IMR-90 (cell line): Measurements from ENCODE around the gene SATL1. TPM values are rescaled to one million over a fixed set of nuclear protein-coding genes. Genes with fewer than 3 reads are reported as not detected.

Experiments
- ATAC-seq: fragments of 200-7000 bp; cut with Tn5 transposase; 2 replicates; pipeline ENCODE4 v1.9.1; 2020; ENCODE audit warnings: low read depth, mild to moderate bottlenecking, moderate library complexity
- BruUV-seq: library from RNA; stranded (reverse); fragments of 400-500 nt; replicated peaks from 2 replicates; lab custom pipeline; 2021; lab: Mats Ljungman, UMichigan
- CTCF ChIA-PET: fragments of 300-600 bp; formaldehyde crosslinking; extraction: SDS; loops from one replicate; lab custom pipeline; 2021; ENCODE audit warnings: antibody characterized with exemption; lab: Yijun Ruan, JAX
- POLR2A ChIA-PET: fragments of 300-600 bp; sonication (Branson Sonifier 250); formaldehyde crosslinking; loops from one replicate; lab custom pipeline; 2022; ENCODE audit warnings: antibody characterized with exemption; ENCODE audit not compliant: unreplicated experiment; lab: Charles Lee
- DNase-seq: peaks from one replicate; pipeline ENCODE4 v3.0.0; 2013
- H2AFZ ChIP-seq: replicated peaks from 2 replicates; pipeline ENCODE3; 2013; ENCODE audit warnings: low read length, mild to moderate bottlenecking; ENCODE audit not compliant: poor library complexity
- H2AK5ac ChIP-seq: 2 replicates; pipeline ENCODE4 v1.6.1; 2013; ENCODE audit warnings: low read depth, low read length, inconsistent platforms
- H2AK9ac ChIP-seq: replicated peaks from 2 replicates; pipeline ENCODE3; 2013; ENCODE audit warnings: mild to moderate bottlenecking, low read depth, low read length, moderate library complexity; ENCODE audit not compliant: poor library complexity
- H2BK120ac ChIP-seq: 2 replicates; pipeline ENCODE4 v1.6.1; 2013; ENCODE audit warnings: low read depth, low read length, inconsistent platforms
- H2BK15ac ChIP-seq: 3 replicates; pipeline ENCODE4 v1.6.1; 2013; ENCODE audit warnings: low read depth, low read length, inconsistent platforms
- H2BK20ac ChIP-seq: 2 replicates; pipeline ENCODE4 v1.6.1; 2013; ENCODE audit warnings: low read depth, mild to moderate bottlenecking, inconsistent platforms, low read length, moderate library complexity
- H2BK5ac ChIP-seq: 2 replicates; pipeline ENCODE4 v1.6.1; 2013; ENCODE audit warnings: mild to moderate bottlenecking, low read depth, low read length, inconsistent platforms; ENCODE audit not compliant: poor library complexity, severe bottlenecking
- H3K14ac ChIP-seq: replicated peaks from 2 replicates; pipeline ENCODE4 v1.6.1; 2013; ENCODE audit warnings: low read depth, low read length, inconsistent platforms
- H3K18ac ChIP-seq: 2 replicates; pipeline ENCODE4 v1.6.1; 2013; ENCODE audit warnings: low read depth, low read length, control low read depth
- H3K23ac ChIP-seq: 2 replicates; pipeline ENCODE4 v1.6.1; 2013; ENCODE audit warnings: low read depth, low read length, inconsistent platforms
- H3K27ac ChIP-seq: 2 replicates; pipeline ENCODE4 v1.5.1; 2013; ENCODE audit warnings: mild to moderate bottlenecking, control low read depth, low read length; ENCODE audit not compliant: insufficient read depth
- H3K27me3 ChIP-seq: 2 replicates; pipeline ENCODE4 v1.6.1; 2013; ENCODE audit warnings: low read length; ENCODE audit not compliant: control insufficient read depth, insufficient read depth
- H3K36me3 ChIP-seq: 2 replicates; pipeline ENCODE4 v1.6.1; 2013; ENCODE audit warnings: low read length, mixed read lengths; ENCODE audit not compliant: control insufficient read depth, insufficient read depth
- H3K4ac ChIP-seq: 2 replicates; pipeline ENCODE4 v1.6.1; 2013; ENCODE audit warnings: low read depth, low read length, inconsistent platforms
- H3K4me1 ChIP-seq: 2 replicates; pipeline ENCODE4 v1.6.1; 2013; ENCODE audit warnings: low read length, mixed read lengths; ENCODE audit not compliant: control insufficient read depth, insufficient read depth
- H3K4me2 ChIP-seq: 2 replicates; pipeline ENCODE4 v1.6.1; 2013; ENCODE audit warnings: low read depth, mild to moderate bottlenecking, control low read depth, low read length, moderate library complexity
- H3K4me3 ChIP-seq: 2 replicates; pipeline ENCODE4 v1.5.1; 2013; ENCODE audit warnings: low read depth, mild to moderate bottlenecking, control low read depth, low read length, moderate library complexity; ENCODE audit not compliant: insufficient read depth
- H3K56ac ChIP-seq: 2 replicates; pipeline ENCODE4 v1.6.1; 2013; ENCODE audit warnings: low read length, inconsistent platforms; ENCODE audit not compliant: insufficient read depth; ENCODE audit errors: extremely low read depth
- H3K79me1 ChIP-seq, 2 experiments: 2 replicates each; pipeline ENCODE4 v1.6.1; 2013; ENCODE audit warnings: low read length in 2 of 2, inconsistent platforms in 1 of 2, low read depth in 1 of 2
- H3K9ac ChIP-seq: 2 replicates; pipeline ENCODE4 v1.6.1; 2013; ENCODE audit warnings: low read depth, low read length, control low read depth
- H3K9me1 ChIP-seq: 2 replicates; pipeline ENCODE4 v1.6.1; 2013; ENCODE audit warnings: low read length, inconsistent platforms; ENCODE audit not compliant: insufficient read depth
- H3K9me3 ChIP-seq: 2 replicates; pipeline ENCODE4 v1.6.1; 2013; ENCODE audit warnings: low read length; ENCODE audit not compliant: control insufficient read depth, insufficient read depth
- H4K20me1 ChIP-seq: 2 replicates; pipeline ENCODE4 v1.6.1; 2013; ENCODE audit warnings: low read length, inconsistent platforms; ENCODE audit not compliant: insufficient read depth
- H4K5ac ChIP-seq: 2 replicates; pipeline ENCODE4 v1.6.1; 2013; ENCODE audit warnings: mild to moderate bottlenecking, low read depth, low read length, control low read depth
- H4K8ac ChIP-seq, 2 experiments: 2 replicates each; pipeline ENCODE4 v1.6.1; 2013; ENCODE audit warnings: low read depth in 2 of 2, low read length in 2 of 2, control low read depth in 1 of 2, inconsistent platforms in 1 of 2
- H4K91ac ChIP-seq: 2 replicates; pipeline ENCODE4 v1.6.1; 2013; ENCODE audit warnings: low read depth, low read length, inconsistent platforms; ENCODE audit not compliant: insufficient read depth
- BHLHE40 ChIP-seq: fragments of 150-350 bp; IDR thresholded peaks from 2 replicates; pipeline ENCODE4 v1.6.1; 2016; ENCODE audit warnings: mild to moderate bottlenecking, low read depth, low read length
- CEBPB ChIP-seq: IDR thresholded peaks from 2 replicates; pipeline ENCODE4 v1.6.1; 2012; ENCODE audit warnings: low read depth, low read length, improper control_type of control experiment
- CHD1 ChIP-seq: IDR thresholded peaks from 2 replicates; pipeline ENCODE4 v1.6.1; 2012; ENCODE audit warnings: low read depth, low read length, improper control_type of control experiment
- ELK1 ChIP-seq: fragments of 150-350 bp; IDR thresholded peaks from 2 replicates; pipeline ENCODE4 v1.6.1; 2016; ENCODE audit warnings: low read depth, mild to moderate bottlenecking, low read length, moderate library complexity, borderline replicate concordance
- FOS ChIP-seq: fragments of 150-350 bp; IDR thresholded peaks from 2 replicates; pipeline ENCODE4 v1.6.1; 2016; ENCODE audit warnings: low read depth, low read length
- MAFK ChIP-seq: IDR thresholded peaks from 2 replicates; pipeline ENCODE4 v1.6.1; 2012; ENCODE audit warnings: low read depth, low read length, improper control_type of control experiment
- MAZ ChIP-seq: IDR thresholded peaks from 2 replicates; pipeline ENCODE4 v1.6.1; 2012; ENCODE audit warnings: low read depth, mild to moderate bottlenecking, low read length, improper control_type of control experiment, moderate library complexity, borderline replicate concordance
- MXI1 ChIP-seq: IDR thresholded peaks from 2 replicates; pipeline ENCODE4 v1.6.1; 2012; ENCODE audit warnings: low read depth, mild to moderate bottlenecking, low read length, moderate library complexity, borderline replicate concordance
- NFE2L2 ChIP-seq: fragments of 150-350 bp; IDR thresholded peaks from 2 replicates; pipeline ENCODE4 v1.6.1; 2016; ENCODE audit warnings: low read depth, mild to moderate bottlenecking, low read length
- POLR2A ChIP-seq: IDR thresholded peaks from 2 replicates; pipeline ENCODE4 v1.6.1; 2012; ENCODE audit warnings: mild to moderate bottlenecking, low read depth, low read length
- RAD21 ChIP-seq: IDR thresholded peaks from 2 replicates; pipeline ENCODE4 v1.6.1; 2012; ENCODE audit warnings: low read length, improper control_type of control experiment
- RCOR1 ChIP-seq: IDR thresholded peaks from 2 replicates; pipeline ENCODE4 v1.6.1; 2012; ENCODE audit warnings: mild to moderate bottlenecking, low read length, improper control_type of control experiment; ENCODE audit not compliant: insufficient replicate concordance
- RFX5 ChIP-seq: IDR thresholded peaks from 2 replicates; pipeline ENCODE4 v1.8.0; 2012; ENCODE audit warnings: low read depth, mild to moderate bottlenecking, low read length, moderate library complexity
- SMC3 ChIP-seq: fragments of 150-350 bp; IDR thresholded peaks from 2 replicates; pipeline ENCODE4 v1.6.1; 2016; ENCODE audit warnings: low read depth, mild to moderate bottlenecking, antibody characterized with exemption, low read length, moderate library complexity
- WGBS, 2 experiments: methylation state at CpG; one replicate each; pipeline versions ENCODE4 v1.1.5 to v1.1.7; 2013; ENCODE audit warnings: missing lambda C conversion rate in 2 of 2; ENCODE audit not compliant: insufficient read length in 1 of 2; ENCODE audit errors: extremely low coverage in 2 of 2; 5-methylcytosine and 5-hydroxymethylcytosine counted together
- dilution Hi-C: fragments of 300-500 bp; cut with HindIII; formaldehyde crosslinking; loops from one replicate; pipeline ENCODE4 v1.14.3; 2018; ENCODE audit warnings: low sequenced_read_pairs; ENCODE audit not compliant: unreplicated experiment
- in situ Hi-C: fragments of 300-500 bp; cut with MboI; formaldehyde crosslinking; loops from 3 replicates; pipeline ENCODE4 v1.14.3; 2019; ENCODE audit warnings: low sequenced_read_pairs, inconsistent platforms, mixed read lengths
- intact Hi-C: fragments of 100-400 bp; cut with micrococcal nuclease; formaldehyde crosslinking; loops from 2 replicates; pipeline ENCODE4 v1.10.0; 2022
- polyA plus RNA-seq, 3 experiments: library from polyadenylated mRNA; depleted of rRNA; stranded (reverse); fragments of >200 nt; gene quantifications; 2 replicates each; pipeline ENCODE4 v1.2.3, GENCODE V29; 2012; ENCODE audit warnings: low replicate concordance in 1 of 3
- total RNA-seq: library from RNA; depleted of rRNA; stranded (reverse); fragments of >200 nt; gene quantifications from 2 replicates; pipeline ENCODE4 v1.2.3, GENCODE V29; 2012

The SATL1 gene
- total and polyA plus RNA-seq, 2 of the 4 experiments (the other 2 are of a cell fraction): not detected

- no TSS peak for BruUV-seq
- H3K18ac ChIP-seq: no peak overlapping the region
- no peak overlapping the region for H2BK20ac ChIP-seq
- TF ChIP-seq MXI1 (no peak), MAZ (no peak), RFX5 (no peak), CEBPB (no peak), BHLHE40 (no peak), CHD1 (no peak), MAFK (no peak), ELK1 (no peak), NFE2L2 (no peak), SMC3 (no peak), POLR2A (no peak), RCOR1 (no peak), RAD21 (no peak), FOS (no peak)
- no peaks in the 10 kb centered on the region for H3K36me3 ChIP-seq
- ATAC-seq: no peak
- no peak overlapping the region for H2AK5ac ChIP-seq
- no peak overlapping the region for H4K91ac ChIP-seq
- WGBS, 2 experiments: 100% methylated on average over 1 of the region's 8 CpGs; no CpG with 5 or more reads in 1 of the 2 experiments
- no peak for DNase-seq
- in situ Hi-C loops (no loop called here), dilution Hi-C loops (no loop called here), intact Hi-C loops (no loop called here)
- H3K4ac ChIP-seq: no peak overlapping the region
- H3K9ac ChIP-seq: no peak overlapping the region
- CTCF ChIA-PET: no interaction called here
- H4K5ac ChIP-seq: no peak overlapping the region
- H2AK9ac ChIP-seq: no peak overlapping the region
- POLR2A ChIA-PET: no interaction called here
- H3K9me1 ChIP-seq: no peaks in the 10 kb centered on the region
- H3K27ac ChIP-seq: no peak overlapping the region
- H3K4me3 ChIP-seq: no peak overlapping the region
- H3K27me3 ChIP-seq: no peaks in the 10 kb centered on the region
- no peak overlapping the region for H2BK5ac ChIP-seq
- H4K20me1 ChIP-seq: no peaks in the 10 kb centered on the region
- H3K56ac ChIP-seq: no peak overlapping the region
- H2BK15ac ChIP-seq: no peak overlapping the region
- no peak overlapping the region for H3K14ac ChIP-seq
- H3K4me1 ChIP-seq: no peaks in the 10 kb centered on the region
- H2BK120ac ChIP-seq: no peak overlapping the region
- no peaks in the 10 kb centered on the region for H3K79me1 ChIP-seq
- no peak overlapping the region for H3K4me2 ChIP-seq
- no peak overlapping the region for H3K23ac ChIP-seq
- H2AFZ ChIP-seq: no peak overlapping the region
- H3K9me3 ChIP-seq: no peaks in the 10 kb centered on the region; the same call in 1 of the 2 replicates
- H4K8ac ChIP-seq: no peak overlapping the region
These were observed 40.1 kb downstream of the SATL1 start for GRCh38 chrX:85203461-85203970.
